H1 (cell line): ENCODE data around the gene UBE2L6. TPM values are rescaled to one million over a fixed set of nuclear protein-coding genes. Genes with fewer than 3 reads are reported as not detected.

Experiments used
- CTCF ChIA-PET: fragments of 300-600 bp; sonication (Branson Sonifier 250); formaldehyde crosslinking; loops from one replicate; lab custom pipeline; 2021; ENCODE audit not compliant: partially characterized antibody; lab: Charles Lee
- POLR2A ChIA-PET: fragments of 300-600 bp; sonication (Branson Sonifier 250); formaldehyde crosslinking; loops from one replicate; lab custom pipeline; 2021; ENCODE audit warnings: inconsistent platforms; ENCODE audit not compliant: partially characterized antibody; lab: Charles Lee
- DNase-seq, 2 experiments: peaks; one replicate each; pipeline versions ENCODE4 v3.0.0 to v3.0.0-alpha.2; 2010 to 2022; ENCODE audit warnings: low spot score in 2 of 2, low read depth in 1 of 2, mixed read lengths in 1 of 2
- FAIRE-seq: peaks from 2 replicates; lab custom pipeline; 2011; peaks lifted over from hg19 to GRCh38; lab: Jason Lieb, UNC
- H2AFZ ChIP-seq: 2 replicates; pipeline ENCODE4 v1.8.1; 2012; ENCODE audit warnings: low read length, inconsistent platforms
- H2AK5ac ChIP-seq: 2 replicates; pipeline ENCODE4 v1.6.1; 2013; ENCODE audit warnings: low read depth, low read length
- H2BK120ac ChIP-seq: replicated peaks from 2 replicates; pipeline ENCODE3; 2013; ENCODE audit warnings: low read depth, low read length, inconsistent platforms
- H2BK12ac ChIP-seq: 2 replicates; pipeline ENCODE4 v1.6.1; 2013; ENCODE audit warnings: low read depth, low read length
- H2BK15ac ChIP-seq: 2 replicates; pipeline ENCODE4 v1.6.1; 2013; ENCODE audit warnings: low read length
- H2BK20ac ChIP-seq: 2 replicates; pipeline ENCODE4 v1.6.1; 2013; ENCODE audit warnings: low read length
- H2BK5ac ChIP-seq: 2 replicates; pipeline ENCODE4 v1.6.1; 2013; ENCODE audit warnings: low read depth, low read length
- H3K14ac ChIP-seq: 2 replicates; pipeline ENCODE4 v1.6.1; 2013; ENCODE audit warnings: inconsistent platforms; ENCODE audit not compliant: insufficient read length
- H3K18ac ChIP-seq: 2 replicates; pipeline ENCODE4 v1.6.1; 2013; ENCODE audit warnings: low read length; ENCODE audit errors: extremely low read depth
- H3K23ac ChIP-seq: 2 replicates; pipeline ENCODE4 v1.6.1; 2013; ENCODE audit warnings: inconsistent platforms; ENCODE audit not compliant: insufficient read length
- H3K23me2 ChIP-seq: 2 replicates; pipeline ENCODE4 v1.6.1; 2013; ENCODE audit warnings: low read depth, low read length
- H3K27ac ChIP-seq: 2 replicates; pipeline ENCODE4 v1.6.1; 2011; ENCODE audit warnings: low read depth, low read length, inconsistent platforms
- H3K27me3 ChIP-seq, 4 experiments: replicated peaks in 1 of 4; 1 replicate in 1 of 4; 2 replicates in 3 of 4; pipeline versions ENCODE4 v1.6.1 to v1.8.1; 2011 to 2013; ENCODE audit warnings: low read length in 3 of 4, mild to moderate bottlenecking in 3 of 4, inconsistent platforms in 2 of 4, mixed read lengths in 2 of 4, moderate library complexity in 1 of 4; ENCODE audit not compliant: control insufficient read depth in 3 of 4, insufficient read depth in 3 of 4; ENCODE audit errors: extremely low read depth in 1 of 4
- H3K36me3 ChIP-seq, 4 experiments: 2 replicates each; pipeline versions ENCODE4 v1.6.1 to v1.8.1; 2011 to 2013; ENCODE audit warnings: mild to moderate bottlenecking in 4 of 4, low read length in 3 of 4, moderate library complexity in 2 of 4, control low read depth in 1 of 4, inconsistent platforms in 1 of 4; ENCODE audit not compliant: insufficient read depth in 4 of 4, control insufficient read depth in 2 of 4
- H3K4ac ChIP-seq: replicated peaks from 2 replicates; pipeline ENCODE3; 2013; ENCODE audit warnings: low read length, low read depth, mixed read lengths, inconsistent platforms; ENCODE audit not compliant: insufficient read length
- H3K4me1 ChIP-seq, 4 experiments: replicated peaks in 1 of 4; 1 replicate in 1 of 4; 2 replicates in 3 of 4; pipeline versions ENCODE4 v1.6.1 to v1.8.1; 2011 to 2013; ENCODE audit warnings: low read length in 3 of 4, inconsistent platforms in 2 of 4, mixed read lengths in 1 of 4; ENCODE audit not compliant: insufficient read depth in 4 of 4, control insufficient read depth in 3 of 4
- H3K4me2 ChIP-seq, 2 experiments: 2 replicates each; pipeline versions ENCODE4 v1.6.1 to v1.8.1; 2011 to 2013; ENCODE audit warnings: low read depth in 2 of 2, low read length in 2 of 2, control low read depth in 1 of 2, inconsistent platforms in 1 of 2, mild to moderate bottlenecking in 1 of 2; ENCODE audit not compliant: insufficient read depth in 1 of 2
- H3K4me3 ChIP-seq, 4 experiments: fragments of 200-600, 300-600 bp in 1 of 4; sonication (generic), shearing (Covaris generic), sonication (Bioruptor Twin) in 1 of 4; 2 replicates each; pipeline versions ENCODE4 v1.5.1 to v1.8.1; 2011 to 2016; ENCODE audit warnings: low read length in 4 of 4, low read depth in 3 of 4, control low read depth in 2 of 4, inconsistent platforms in 2 of 4, mild to moderate bottlenecking in 2 of 4, mixed read lengths in 1 of 4, moderate library complexity in 1 of 4; ENCODE audit not compliant: insufficient read depth in 2 of 4; ENCODE audit errors: extremely low read depth in 1 of 4
- H3K56ac ChIP-seq: replicated peaks from 2 replicates; pipeline ENCODE3; 2013; ENCODE audit warnings: low read depth, mild to moderate bottlenecking, mixed read lengths, low read length, inconsistent platforms; ENCODE audit not compliant: insufficient read length
- H3K79me1 ChIP-seq: 2 replicates; pipeline ENCODE4 v1.6.1; 2013; ENCODE audit warnings: low read depth, low read length, control low read depth
- H3K79me2 ChIP-seq, 2 experiments: 2 replicates each; pipeline versions ENCODE4 v1.6.1 to v1.8.1; 2012 to 2013; ENCODE audit warnings: low read length in 2 of 2, mild to moderate bottlenecking in 2 of 2, inconsistent platforms in 1 of 2; ENCODE audit not compliant: insufficient read depth in 2 of 2, control insufficient read depth in 1 of 2
- H3K9ac ChIP-seq, 4 experiments: replicated peaks in 1 of 4; 1 replicate in 1 of 4; 2 replicates in 3 of 4; pipeline versions ENCODE4 v1.6.1 to v1.8.1; 2011 to 2013; ENCODE audit warnings: low read depth in 3 of 4, low read length in 3 of 4, control low read depth in 2 of 4, mild to moderate bottlenecking in 2 of 4, moderate library complexity in 2 of 4, inconsistent platforms in 1 of 4; ENCODE audit errors: extremely low read depth in 1 of 4
- H3K9me3 ChIP-seq, 2 experiments: 2 replicates each; pipeline versions ENCODE4 v1.6.1 to v1.8.1; 2012 to 2013; ENCODE audit warnings: mild to moderate bottlenecking in 2 of 2, moderate library complexity in 2 of 2, control low read depth in 1 of 2, inconsistent platforms in 1 of 2, low read depth in 1 of 2, low read length in 1 of 2, mixed read lengths in 1 of 2; ENCODE audit not compliant: insufficient read depth in 2 of 2
- H4K20me1 ChIP-seq, 2 experiments: replicated peaks in 1 of 2; 2 replicates each; pipeline versions ENCODE3 to v1.8.1; 2011 to 2013; ENCODE audit warnings: inconsistent platforms in 2 of 2, low read length in 2 of 2, mild to moderate bottlenecking in 1 of 2; ENCODE audit not compliant: insufficient read depth in 2 of 2, control insufficient read depth in 1 of 2
- H4K5ac ChIP-seq: 2 replicates; pipeline ENCODE4 v1.6.1; 2013; ENCODE audit warnings: low read length, low read depth, mixed read lengths, inconsistent platforms; ENCODE audit not compliant: insufficient read length
- H4K8ac ChIP-seq: 2 replicates; pipeline ENCODE4 v1.8.0; 2013; ENCODE audit warnings: mild to moderate bottlenecking, moderate library complexity, low read length, inconsistent platforms; ENCODE audit not compliant: insufficient read depth; ENCODE audit errors: extremely low read depth
- H4K91ac ChIP-seq: replicated peaks from 2 replicates; pipeline ENCODE3; 2013; ENCODE audit warnings: low read length, mixed read lengths, inconsistent platforms; ENCODE audit not compliant: insufficient read length
- ATF3 ChIP-seq: IDR thresholded peaks from 2 replicates; pipeline ENCODE4 v1.6.1; 2011; ENCODE audit warnings: low read depth, mild to moderate bottlenecking, low read length; ENCODE audit not compliant: insufficient read depth
- RBBP5 ChIP-seq: IDR thresholded peaks from 2 replicates; pipeline ENCODE4 v1.7.1; 2012; ENCODE audit warnings: low read depth, mild to moderate bottlenecking, inconsistent platforms, low read length, moderate library complexity, borderline replicate concordance
- SP4 ChIP-seq: IDR thresholded peaks from 2 replicates; pipeline ENCODE4 v1.6.1; 2012; ENCODE audit warnings: low read length, inconsistent platforms
- WGBS, 2 experiments: shearing (Covaris generic) in 1 of 2; methylation state at CpG; one replicate each; pipeline versions ENCODE4 v1.1.6 to v1.1.7; 2013 to 2015; ENCODE audit warnings: low lambda C conversion rate in 2 of 2, mixed read lengths in 2 of 2, inconsistent platforms in 1 of 2, low coverage in 1 of 2, missing lambda C conversion rate in 1 of 2; ENCODE audit not compliant: insufficient replicate concordance in 2 of 2, insufficient coverage in 1 of 2, insufficient read length in 1 of 2; ENCODE audit errors: extremely low coverage in 1 of 2, missing lambda C conversion rate in 1 of 2; 5-methylcytosine and 5-hydroxymethylcytosine counted together
- polyA plus RNA-seq, 7 experiments: library from polyadenylated mRNA; depleted of rRNA in 3 of 7; stranded (reverse) in 5 of 7; unstranded in 2 of 7; fragments of >200 nt in 5 of 7; fragments of 200-250 nt in 2 of 7; gene quantifications; 1 replicate in 5 of 7; 2 replicates in 1 of 7; 4 replicates in 1 of 7; pipeline versions ENCODE4 v1.2.1 to v1.2.3, GENCODE V29; 2011 to 2013; ENCODE audit warnings: missing spikeins in 2 of 7, mixed read lengths in 2 of 7
- total RNA-seq: library from RNA; stranded (reverse); fragmentation: NEBNext Ultra II Directional; extraction: Animal tissue kit (Norgen Biotek cat#: 25700); gene quantifications from 2 replicates; pipeline ENCODE4 v1.2.1, GENCODE V29; 2021

Gene UBE2L6
- total and polyA plus RNA-seq, 2 of the 8 experiments (the other 6 are each of a cell fraction or from before 2014, with no cell fraction given): 67.8 to 89.2 TPM

GRCh38 chr11:57555393-57555792 is 12.1 kb downstream of the UBE2L6 start:
- no peak overlapping the region for H3K27ac ChIP-seq
- H3K4me3 ChIP-seq: no peak overlapping the region
- no peaks in the 10 kb centered on the region for H3K79me2 ChIP-seq
- no peak overlapping the region for H2AFZ ChIP-seq
- ChIA-PET POLR2A (interaction anchor here (0.6 to 2.3 kb wide), 6 partner anchors 13 to 93 kb away, joined by 3 to 8 read pairs (median 6); no protein-coding TSS in a partner anchor), CTCF (interaction anchor here (1.0 to 2.1 kb wide), 4 partner anchors 13 to 62 kb away, joined by 4 to 11 read pairs (median 4); partner anchors contain the start of gene UBE2L6)
- no peak overlapping the region for H4K91ac ChIP-seq
- H2BK12ac ChIP-seq: no peak overlapping the region
- H3K14ac ChIP-seq: no peak overlapping the region
- no peak overlapping the region for H2AK5ac ChIP-seq
- no peaks in the 10 kb centered on the region for H3K9me3 ChIP-seq
- H2BK120ac ChIP-seq: no peak overlapping the region
- no peak for DNase-seq
- 90% methylated on average over 2 of the region's 2 CpGs; no CpG with 5 or more reads in 1 of the 2 experiments for WGBS, 2 experiments
- no peak overlapping the region for H2BK15ac ChIP-seq
- TF ChIP-seq ATF3: no peak
- TF ChIP-seq SP4: no peak
- TF ChIP-seq RBBP5: no peak
- H3K23ac ChIP-seq: no peak overlapping the region
- no peak overlapping the region for H4K5ac ChIP-seq
- peaks cover 4 to 44% (median 26%) of the 10 kb centered on the region in 4 experiments; a peak in 7 of 8 replicates for H3K36me3 ChIP-seq
- no peak overlapping the region for H2BK20ac ChIP-seq
- H3K9ac ChIP-seq: no peak overlapping the region
- H2BK5ac ChIP-seq: no peak overlapping the region
- no peak overlapping the region for H4K8ac ChIP-seq
- H3K27me3 ChIP-seq: no peaks in the 10 kb centered on the region
- no peak overlapping the region for H3K4ac ChIP-seq
- H4K20me1 ChIP-seq: peaks cover 2% of the 10 kb centered on the region in 2 experiments
- H3K4me1 ChIP-seq: peaks cover 0 to 3% (median 2%) of the 10 kb centered on the region in 4 experiments; a peak in 2 of 7 replicates
- H3K79me1 ChIP-seq: no peaks in the 10 kb centered on the region
- H3K4me2 ChIP-seq: no peak overlapping the region
- no peak overlapping the region for H3K56ac ChIP-seq
- H3K18ac ChIP-seq: no peak overlapping the region
- H3K23me2 ChIP-seq: no peaks in the 10 kb centered on the region
- FAIRE-seq: no peak
